Stimulated activated CD4-positive, alpha-beta T cell treated with anti-CD3 and anti-CD28 coated beads, TNF-alpha, amount 100 ng/mL, for 1 hour (primary cell): ENCODE results near the gene GLMN.
"Not testable (repeated sequence)": the region's sequence is repeated elsewhere in the genome, so short reads cannot be mapped to it uniquely, and the experiment has no call there.

Source experiments
- DNase-seq, 3 donors: peaks; one replicate each; pipeline ENCODE4 v3.0.0-alpha.2; 2020; ENCODE audit warnings: low read depth in 3 of 3, low spot score in 1 of 3

Gene GLMN

GRCh38 chr1:92299477-92300150, 827 bp upstream of the GLMN start:
- DNase-seq: no peak

GRCh38 chr1:92298213-92298572, 594 bp downstream of the GLMN start:
- DNase-seq: no peak

- no peak for DNase-seq
Observed at GRCh38 chr1:92291372-92291999, 7.3 kb downstream of the GLMN start.

GRCh38 chr1:92281411-92281810, 17.4 kb downstream of the GLMN start:
- DNase-seq: not testable (repeated sequence)

GRCh38 chr1:92279781-92280180, 19.0 kb downstream of the GLMN start:
- not testable (repeated sequence) for DNase-seq

- DNase-seq: no peak
Observed at GRCh38 chr1:92277105-92277723, 21.6 kb downstream of the GLMN start.

- no peak for DNase-seq
Observed at GRCh38 chr1:92276082-92276481, 22.7 kb downstream of the GLMN start.

GRCh38 chr1:92274939-92275338, 23.8 kb downstream of the GLMN start:
- DNase-seq: no peak

- DNase-seq: no peak
Observed at GRCh38 chr1:92273039-92273438, 25.7 kb downstream of the GLMN start.

- DNase-seq: no peak
Observed at GRCh38 chr1:92262516-92262915, 36.3 kb downstream of the GLMN start.

GRCh38 chr1:92259350-92259749, 39.4 kb downstream of the GLMN start:
- no peak for DNase-seq

GRCh38 chr1:92254714-92255113, 44.1 kb downstream of the GLMN start:
- not testable (repeated sequence) for DNase-seq

GRCh38 chr1:92244376-92244775, 54.4 kb downstream of the GLMN start:
- no peak for DNase-seq

GRCh38 chr1:92240034-92240433, 58.8 kb downstream of the GLMN start:
- no peak for DNase-seq

GRCh38 chr1:92230736-92231135, 68.1 kb downstream of the GLMN start:
- no peak for DNase-seq

- no peak for DNase-seq
Observed at GRCh38 chr1:92228401-92228800, 70.4 kb downstream of the GLMN start.

GRCh38 chr1:92219028-92219427, 79.8 kb downstream of the GLMN start:
- DNase-seq: no peak

GRCh38 chr1:92218559-92218958, 80.2 kb downstream of the GLMN start:
- DNase-seq: no peak

- DNase-seq: no peak
Observed at GRCh38 chr1:92217721-92218120, 81.1 kb downstream of the GLMN start, which contains the start of gene C1orf146. C1orf146 (plus strand) TSS chr1:92217915; CDS start chr1:92231421, 13,506 bp downstream.

GRCh38 chr1:92211166-92211565, 87.6 kb downstream of the GLMN start:
- no peak for DNase-seq

- no peak for DNase-seq
Observed at GRCh38 chr1:92210701-92211100, 88.1 kb downstream of the GLMN start.

- DNase-seq: no peak
Observed at GRCh38 chr1:92203105-92203504, 95.7 kb downstream of the GLMN start.
